MCF 10A (cell line): ENCODE results near the gene CZIB. TPM values are rescaled to one million over a fixed set of nuclear protein-coding genes. Genes with fewer than 3 reads are reported as not detected.
"Not testable (repeated sequence)": the region's sequence is repeated elsewhere in the genome, so short reads cannot be mapped to it uniquely, and the experiment has no call there.

Experiments
- BruUV-seq: library from RNA; stranded (reverse); fragments of 400-500 nt; replicated peaks from 2 replicates; lab custom pipeline; 2021; lab: Mats Ljungman, UMichigan
- CTCF ChIA-PET: fragments of 300-600 bp; sonication (Branson Sonifier 250); formaldehyde crosslinking; extraction: SDS; loops from one replicate; lab custom pipeline; 2021; ENCODE audit warnings: antibody characterized with exemption, inconsistent platforms; lab: Yijun Ruan, JAX
- POLR2A ChIA-PET: fragments of 300-600, 350-650 bp; sonication (Branson Sonifier 250); formaldehyde crosslinking; extraction: SDS; loops from one replicate; lab custom pipeline; 2020; ENCODE audit warnings: antibody characterized with exemption, inconsistent platforms; lab: Yijun Ruan, JAX
- DNase-seq: peaks from one replicate; pipeline ENCODE4 v3.0.0-alpha.2; 2018; ENCODE audit not compliant: unreplicated experiment
- H3K27ac Mint-ChIP-seq: one replicate; pipeline ENCODE4 v1.8.0; 2022; ENCODE audit warnings: mild to moderate bottlenecking, low read depth, mixed read lengths; ENCODE audit not compliant: unreplicated experiment
- H3K27me3 Mint-ChIP-seq: one replicate; pipeline ENCODE4 v1.8.0; 2022; ENCODE audit warnings: mixed read lengths; ENCODE audit not compliant: insufficient read depth, unreplicated experiment
- H3K36me3 Mint-ChIP-seq: one replicate; pipeline ENCODE4 v1.8.0; 2022; ENCODE audit warnings: mild to moderate bottlenecking, moderate library complexity, mixed read lengths; ENCODE audit not compliant: insufficient read depth, unreplicated experiment
- H3K4me1 Mint-ChIP-seq: one replicate; pipeline ENCODE4 v1.8.0; 2022; ENCODE audit warnings: mixed read lengths; ENCODE audit not compliant: insufficient read depth, unreplicated experiment
- H3K4me3 Mint-ChIP-seq: one replicate; pipeline ENCODE4 v1.8.0; 2022; ENCODE audit warnings: mild to moderate bottlenecking, moderate library complexity, mixed read lengths; ENCODE audit not compliant: unreplicated experiment
- H3K9me3 Mint-ChIP-seq: one replicate; pipeline ENCODE4 v1.8.0; 2022; ENCODE audit warnings: mixed read lengths; ENCODE audit not compliant: unreplicated experiment
- intact Hi-C: fragments of 100-400 bp; cut with micrococcal nuclease; formaldehyde crosslinking; loops from 2 replicates; pipeline ENCODE4 v1.14.1; 2022
- total RNA-seq: library from RNA; stranded (reverse); gene quantifications from 2 replicates; pipeline ENCODE4 v1.2.3, GENCODE V29; 2022
- TF ChIP-seq, protein P1 (sequence below): fragments of 200-600 bp; IDR thresholded peaks from one replicate; pipeline ENCODE4 v1.8.0; 2022; ENCODE audit warnings: antibody characterized with exemption, mild to moderate bottlenecking; ENCODE audit not compliant: unreplicated experiment

CZIB gene
- total RNA-seq, 1 experiment from 2014 or later = 45.0 TPM

DNA sequence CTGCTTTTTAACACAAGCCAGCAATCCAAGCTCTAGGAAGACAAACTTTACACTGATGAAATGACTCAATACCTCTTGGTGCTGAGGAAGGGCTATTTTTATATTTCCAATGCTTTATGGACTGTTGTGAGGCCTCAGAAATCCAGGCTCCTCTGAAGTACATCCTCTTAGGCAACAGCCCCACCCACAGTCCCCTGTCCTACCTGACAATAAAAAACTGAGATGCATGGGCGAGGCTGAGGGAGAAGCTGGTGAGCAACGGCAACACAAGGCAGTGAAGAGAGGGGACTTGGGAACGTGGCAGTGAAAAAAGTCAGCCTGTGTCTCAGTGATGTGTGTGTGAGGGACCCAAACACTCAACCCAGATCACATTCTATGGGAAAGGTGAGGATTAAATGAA lies 33.9 kb downstream of the CZIB start:
- no peaks in the 10 kb centered on the region for H3K27me3 Mint-ChIP-seq

DNA sequence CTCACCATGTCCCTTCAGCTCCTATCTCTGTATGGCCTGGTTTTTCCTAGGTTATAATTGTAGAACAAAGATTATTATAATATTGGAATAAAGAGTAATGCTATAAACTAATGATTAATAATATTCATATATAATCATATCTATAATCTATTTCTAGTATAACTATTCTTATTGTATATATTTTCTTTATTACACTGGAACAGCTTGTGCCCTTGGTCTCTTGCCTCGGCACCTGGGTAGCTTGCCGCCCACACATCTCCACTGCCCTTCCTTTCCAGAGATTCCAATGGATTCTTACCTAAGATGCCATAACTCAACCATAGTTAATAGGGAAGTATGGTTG lies 34.5 kb downstream of the CZIB start:
- H3K36me3 Mint-ChIP-seq, H3K4me1 Mint-ChIP-seq, H3K27me3 Mint-ChIP-seq, H3K9me3 Mint-ChIP-seq, BruUV-seq, DNase-seq, H3K4me3 Mint-ChIP-seq, H3K27ac Mint-ChIP-seq: not testable (repeated sequence)
- intact Hi-C loops = loop anchor here (1.0 to 5.0 kb wide), 2 partner anchors 259 to 485 kb away; partner anchors contain the start of gene SCP2
- POLR2A ChIA-PET = interaction anchor here (0.7 to 4.9 kb wide), 4 partner anchors 10 to 52 kb away, joined by 3 to 21 read pairs (median 4); partner anchors contain the start of genes CPT2 and MAGOH
- CTCF ChIA-PET = interaction anchor here (0.6 to 1.9 kb wide), 28 partner anchors 8 to 688 kb away, joined by 3 to 13 read pairs (median 4); partner anchors contain the start of genes CPT2 and SLC1A7

More for the DNA sequence above, 33.9 kb downstream of the CZIB start:
- Mint-ChIP-seq H3K9me3 (no peaks in the 10 kb centered on the region), H3K4me1 (peaks cover 7% of the 10 kb centered on the region), H3K36me3 (no peaks in the 10 kb centered on the region), H3K4me3 (no peak overlapping the region), H3K27ac (no peak overlapping the region)
- ChIA-PET POLR2A (interaction anchor here (0.7 to 4.9 kb wide), 4 partner anchors 9 to 52 kb away, joined by 3 to 21 read pairs (median 4); partner anchors contain the start of genes CPT2 and MAGOH), CTCF (interaction anchor here (0.6 to 1.9 kb wide), 27 partner anchors 8 to 689 kb away, joined by 3 to 13 read pairs (median 4); partner anchors contain the start of genes CPT2, ECHDC2 and SLC1A7)
- no peak for DNase-seq
- BruUV-seq = no TSS peak
- TF ChIP-seq, protein P1, sequence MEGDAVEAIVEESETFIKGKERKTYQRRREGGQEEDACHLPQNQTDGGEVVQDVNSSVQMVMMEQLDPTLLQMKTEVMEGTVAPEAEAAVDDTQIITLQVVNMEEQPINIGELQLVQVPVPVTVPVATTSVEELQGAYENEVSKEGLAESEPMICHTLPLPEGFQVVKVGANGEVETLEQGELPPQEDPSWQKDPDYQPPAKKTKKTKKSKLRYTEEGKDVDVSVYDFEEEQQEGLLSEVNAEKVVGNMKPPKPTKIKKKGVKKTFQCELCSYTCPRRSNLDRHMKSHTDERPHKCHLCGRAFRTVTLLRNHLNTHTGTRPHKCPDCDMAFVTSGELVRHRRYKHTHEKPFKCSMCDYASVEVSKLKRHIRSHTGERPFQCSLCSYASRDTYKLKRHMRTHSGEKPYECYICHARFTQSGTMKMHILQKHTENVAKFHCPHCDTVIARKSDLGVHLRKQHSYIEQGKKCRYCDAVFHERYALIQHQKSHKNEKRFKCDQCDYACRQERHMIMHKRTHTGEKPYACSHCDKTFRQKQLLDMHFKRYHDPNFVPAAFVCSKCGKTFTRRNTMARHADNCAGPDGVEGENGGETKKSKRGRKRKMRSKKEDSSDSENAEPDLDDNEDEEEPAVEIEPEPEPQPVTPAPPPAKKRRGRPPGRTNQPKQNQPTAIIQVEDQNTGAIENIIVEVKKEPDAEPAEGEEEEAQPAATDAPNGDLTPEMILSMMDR = no peak
- intact Hi-C loops = loop anchor here (5.0 kb wide), 1 partner anchor 259 kb away; the partner anchor contains the start of gene SCP2

GRCh38 chr1:53183095-53183990 lies 37.1 kb downstream of the CZIB start:
- no peaks in the 10 kb centered on the region for H3K9me3 Mint-ChIP-seq
- H3K27me3 Mint-ChIP-seq = no peaks in the 10 kb centered on the region
- ChIA-PET CTCF (interaction anchor here (0.6 to 2.6 kb wide), 16 partner anchors 9 to 376 kb away, joined by 3 to 17 read pairs (median 4); partner anchors contain the start of gene ECHDC2), POLR2A (interaction anchor here (4.9 kb wide), 1 partner anchor 13 kb away, joined by 21 read pairs; the partner anchor contains the start of gene CPT2)
- no peaks in the 10 kb centered on the region for H3K36me3 Mint-ChIP-seq
- H3K27ac Mint-ChIP-seq = no peak overlapping the region
- DNase-seq = no peak
- no TSS peak for BruUV-seq
- TF ChIP-seq, protein P1 = no peak
- H3K4me3 Mint-ChIP-seq = no peak overlapping the region
- peaks cover 7% of the 10 kb centered on the region for H3K4me1 Mint-ChIP-seq
- intact Hi-C loops = no loop called here

DNA sequence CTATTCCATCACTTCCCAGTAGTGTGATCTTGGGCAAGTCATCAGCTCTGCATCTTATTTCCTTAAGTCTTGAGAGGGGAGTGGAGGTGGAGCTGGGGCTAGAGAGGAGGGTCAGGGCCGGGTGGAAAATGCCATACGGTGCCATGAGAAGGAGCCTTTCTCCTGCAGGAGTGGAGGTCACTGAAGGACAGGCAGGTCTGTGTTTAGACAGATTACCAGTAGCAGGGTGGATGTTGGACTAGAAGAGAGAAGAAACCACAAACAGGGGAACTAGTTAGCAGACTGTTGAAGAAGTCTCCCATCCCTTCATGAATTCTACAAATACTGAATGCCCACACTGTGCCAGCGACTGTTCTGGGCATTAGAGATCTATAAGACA lies 37.7 kb downstream of the CZIB start:
- no peak for DNase-seq
- Mint-ChIP-seq H3K36me3 (no peaks in the 10 kb centered on the region), H3K27ac (no peak overlapping the region), H3K27me3 (no peaks in the 10 kb centered on the region), H3K9me3 (no peaks in the 10 kb centered on the region), H3K4me1 (peaks cover 5% of the 10 kb centered on the region), H3K4me3 (no peak overlapping the region)
- ChIA-PET POLR2A (interaction anchor here (0.6 to 4.9 kb wide), 3 partner anchors 13 to 328 kb away, joined by 3 to 21 read pairs (median 4); partner anchors contain the start of gene CPT2), CTCF (interaction anchor here (0.6 to 2.6 kb wide), 22 partner anchors 8 to 471 kb away, joined by 3 to 17 read pairs (median 4); partner anchors contain the start of gene ECHDC2)
- intact Hi-C loops = loop anchor here (1.0 kb wide), 1 partner anchor 277 kb away; no protein-coding TSS in a partner anchor
- BruUV-seq = no TSS peak
- TF ChIP-seq, protein P1 = no peak
